Keratinocyte (primary cell): ENCODE measurements around the gene PPARA. TPM values are rescaled to one million over a fixed set of nuclear protein-coding genes. Genes with fewer than 3 reads are reported as not detected.

ENCODE experiments used
- DNase-seq: peaks from one replicate; pipeline ENCODE4 v3.0.0-alpha.2; 2011; ENCODE audit warnings: low read depth, missing footprints, low spot score
- FAIRE-seq: peaks from 2 replicates; lab custom pipeline; 2011; peaks lifted over from hg19 to GRCh38; lab: Jason Lieb, UNC
- H2AFZ ChIP-seq: 2 replicates; pipeline ENCODE4 v1.6.0; 2012; ENCODE audit warnings: low read length, control low read depth, inconsistent platforms; ENCODE audit not compliant: control insufficient read depth
- H3K27ac ChIP-seq: 2 replicates; pipeline ENCODE4 v1.5.1; 2011; ENCODE audit warnings: low read length; ENCODE audit not compliant: control insufficient read depth, insufficient read depth
- H3K27me3 ChIP-seq: 3 replicates; pipeline ENCODE4 v1.6.0; 2011; ENCODE audit warnings: low read length; ENCODE audit not compliant: control insufficient read depth, insufficient read depth; ENCODE audit errors: extremely low read depth
- H3K36me3 ChIP-seq, 2 experiments: 2 replicates in 1 of 2; 3 replicates in 1 of 2; pipeline ENCODE4 v1.5.1; 2011; ENCODE audit warnings: low read length in 2 of 2, mild to moderate bottlenecking in 1 of 2; ENCODE audit not compliant: control insufficient read depth in 2 of 2, insufficient read depth in 2 of 2; ENCODE audit errors: extremely low read depth in 1 of 2
- H3K4me1 ChIP-seq: 3 replicates; pipeline ENCODE4 v1.5.1; 2011; ENCODE audit warnings: low read length; ENCODE audit not compliant: control insufficient read depth, insufficient read depth; ENCODE audit errors: extremely low read depth
- H3K4me2 ChIP-seq: 3 replicates; pipeline ENCODE4 v1.6.0; 2011; ENCODE audit warnings: low read depth, low read length; ENCODE audit not compliant: control insufficient read depth, insufficient read depth; ENCODE audit errors: extremely low read depth
- H3K4me3 ChIP-seq, 3 experiments: fragments of 200-600 bp in 1 of 3; sonication (generic) in 1 of 3; 2 replicates in 2 of 3; 3 replicates in 1 of 3; pipeline ENCODE4 v1.5.1; 2011 to 2016; ENCODE audit warnings: low read length in 3 of 3, mild to moderate bottlenecking in 3 of 3, control low read depth in 2 of 3, inconsistent platforms in 1 of 3, low read depth in 1 of 3, mixed read lengths in 1 of 3, mixed run types in 1 of 3, moderate library complexity in 1 of 3; ENCODE audit not compliant: control insufficient read depth in 2 of 3, insufficient read depth in 2 of 3; ENCODE audit errors: extremely low read depth in 1 of 3
- H3K79me2 ChIP-seq: 2 replicates; pipeline ENCODE4 v1.6.0; 2012; ENCODE audit warnings: low read length; ENCODE audit not compliant: control insufficient read depth, insufficient read depth
- H3K9ac ChIP-seq: 3 replicates; pipeline ENCODE4 v1.6.0; 2011; ENCODE audit warnings: low read length; ENCODE audit not compliant: control insufficient read depth, insufficient read depth; ENCODE audit errors: extremely low read depth
- H3K9me1 ChIP-seq: 3 replicates; pipeline ENCODE4 v1.6.0; 2011; ENCODE audit warnings: low read length; ENCODE audit not compliant: control insufficient read depth, insufficient read depth; ENCODE audit errors: extremely low read depth
- H3K9me3 ChIP-seq: 2 replicates; pipeline ENCODE4 v1.5.1; 2012; ENCODE audit warnings: low read depth, low read length; ENCODE audit not compliant: control insufficient read depth
- H4K20me1 ChIP-seq: 3 replicates; pipeline ENCODE4 v1.6.0; 2011; ENCODE audit warnings: low read length; ENCODE audit not compliant: control insufficient read depth, insufficient read depth; ENCODE audit errors: extremely low read depth
- CTCF ChIP-seq, 3 experiments: IDR thresholded peaks in 1 of 3; conservative IDR thresholded peaks in 1 of 3; optimal IDR thresholded peaks in 1 of 3; 2 replicates in 2 of 3; 3 replicates in 1 of 3; pipeline versions ENCODE3 to v1.5.1; 2011; ENCODE audit warnings: low read length in 3 of 3, mild to moderate bottlenecking in 3 of 3, moderate library complexity in 2 of 3, control low read depth in 1 of 3, inconsistent platforms in 1 of 3; ENCODE audit not compliant: insufficient read depth in 2 of 3; ENCODE audit errors: extremely low read depth in 1 of 3
- EZH2 ChIP-seq: IDR thresholded peaks from one replicate; pipeline ENCODE4 v1.6.1; 2012; ENCODE audit warnings: inconsistent platforms, mild to moderate bottlenecking, low read length, moderate library complexity
- dilution Hi-C: fragments of 300-500 bp; cut with MboI; formaldehyde crosslinking; loops from one replicate; pipeline ENCODE4 v1.7.0; 2020; ENCODE audit warnings: low sequenced_read_pairs; ENCODE audit not compliant: extremely low pct_ligation_motif_present
- polyA plus RNA-seq, 5 experiments: library from polyadenylated mRNA; depleted of rRNA in 3 of 5; stranded (reverse) in 3 of 5; stranded (forward) in 1 of 5; unstranded in 1 of 5; fragments of >200 nt; gene quantifications; 1 replicate in 1 of 5; 2 replicates in 3 of 5; 3 replicates in 1 of 5; pipeline versions ENCODE4 v1.2.1 to v1.2.3, GENCODE V29; 2011 to 2012; ENCODE audit warnings: missing spikeins in 2 of 5, low read depth in 1 of 5, low replicate concordance in 1 of 5

The PPARA gene
- polyA plus RNA-seq, 1 donor (not counting 4 experiments of a cell fraction or from before 2014, with no cell fraction given) = 4.9 TPM

- Histone ChIP-seq H2AFZ (no peak overlapping the region), H3K4me1 (no peaks in the 10 kb centered on the region), H3K27ac (no peak overlapping the region), H3K27me3 (no peaks in the 10 kb centered on the region), H3K36me3 (no peaks in the 10 kb centered on the region), H3K9ac (no peak overlapping the region), H3K9me3 (no peaks in the 10 kb centered on the region), H3K4me2 (no peak overlapping the region), H3K4me3 (no peak overlapping the region), H3K79me2 (no peaks in the 10 kb centered on the region), H3K9me1 (no peaks in the 10 kb centered on the region), H4K20me1 (no peaks in the 10 kb centered on the region)
- no peak for FAIRE-seq
- no peak for DNase-seq
- dilution Hi-C loops = no loop called here
- no peak for TF ChIP-seq CTCF (optimal IDR thresholded peaks at IDR 0.05 in 1 of 3, IDR thresholded peaks at IDR 0.05 in 1 of 3, conservative IDR thresholded peaks at IDR 0.05 in 1 of 3; ENCODE audit: extremely low read depth in 1 of 3, insufficient read depth in 2 of 3, low read length in 3 of 3)
- TF ChIP-seq EZH2 = no peak
Observed at GRCh38 chr22:46193898-46194310, 43.6 kb downstream of the PPARA start.

- H2AFZ ChIP-seq = no peak overlapping the region
- H3K9me3 ChIP-seq = no peaks in the 10 kb centered on the region
- no peaks in the 10 kb centered on the region for H3K4me1 ChIP-seq
- H3K27ac ChIP-seq = no peak overlapping the region
- no peaks in the 10 kb centered on the region for H3K79me2 ChIP-seq
- no peaks in the 10 kb centered on the region for H3K27me3 ChIP-seq
- TF ChIP-seq CTCF (optimal IDR thresholded peaks at IDR 0.05 in 1 of 3, IDR thresholded peaks at IDR 0.05 in 1 of 3, conservative IDR thresholded peaks at IDR 0.05 in 1 of 3; ENCODE audit: extremely low read depth in 1 of 3, insufficient read depth in 2 of 3, low read length in 3 of 3) (no peak), EZH2 (no peak)
- no peaks in the 10 kb centered on the region for H4K20me1 ChIP-seq
- DNase-seq (no peak), FAIRE-seq (no peak)
- H3K36me3 ChIP-seq = no peaks in the 10 kb centered on the region
- H3K9me1 ChIP-seq = no peaks in the 10 kb centered on the region
- no peak overlapping the region for H3K4me2 ChIP-seq
- H3K9ac ChIP-seq = no peak overlapping the region
- no peak overlapping the region for H3K4me3 ChIP-seq
- dilution Hi-C loops = no loop called here
Observed at GRCh38 chr22:46195487-46196165, 45.3 kb downstream of the PPARA start.
